HG03045 (cell line): ENCODE results near the gene ANXA10.
"Not testable (repeated sequence)": the region's sequence is repeated elsewhere in the genome, so short reads cannot be mapped to it uniquely, and the experiment has no call there.

Experiments used
- ATAC-seq: cut with Tn5 transposase; IDR thresholded peaks from one replicate; pipeline ENCODE4 v1.9.1; 2021; ENCODE audit warnings: mild to moderate bottlenecking, moderate library complexity; ENCODE audit not compliant: unreplicated experiment

The ANXA10 gene

GRCh38 chr4:168153596-168154440 lies 61.5 kb downstream of the ANXA10 start:
- ATAC-seq = peak; percentile 76

- no peak for ATAC-seq
Measured at GRCh38 chr4:168154546-168155277, 62.4 kb downstream of the ANXA10 start.

DNA sequence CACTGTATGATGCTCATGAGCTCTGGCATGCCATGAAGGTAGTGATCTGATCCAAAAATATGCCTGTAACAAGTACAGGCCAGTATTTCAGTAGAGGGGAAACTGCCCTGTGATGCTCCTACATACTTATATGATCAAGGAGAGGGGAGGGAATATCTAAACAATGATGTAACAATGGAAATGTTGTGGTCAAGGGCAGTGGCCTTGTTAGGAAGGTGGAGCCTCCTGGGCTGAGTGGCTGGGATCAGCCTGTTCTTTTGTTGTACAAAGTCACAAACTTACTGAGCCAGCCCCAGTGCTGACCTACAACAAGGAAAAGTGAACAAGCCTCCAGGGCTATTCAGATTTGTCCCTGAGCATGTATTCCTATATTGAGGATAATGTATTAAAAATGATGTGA lies 70.3 kb downstream of the ANXA10 start:
- ATAC-seq = no peak

GRCh38 chr4:168163106-168163505 lies 70.8 kb downstream of the ANXA10 start:
- no peak for ATAC-seq

GRCh38 chr4:168164045-168164444 lies 71.7 kb downstream of the ANXA10 start:
- ATAC-seq = no peak

DNA sequence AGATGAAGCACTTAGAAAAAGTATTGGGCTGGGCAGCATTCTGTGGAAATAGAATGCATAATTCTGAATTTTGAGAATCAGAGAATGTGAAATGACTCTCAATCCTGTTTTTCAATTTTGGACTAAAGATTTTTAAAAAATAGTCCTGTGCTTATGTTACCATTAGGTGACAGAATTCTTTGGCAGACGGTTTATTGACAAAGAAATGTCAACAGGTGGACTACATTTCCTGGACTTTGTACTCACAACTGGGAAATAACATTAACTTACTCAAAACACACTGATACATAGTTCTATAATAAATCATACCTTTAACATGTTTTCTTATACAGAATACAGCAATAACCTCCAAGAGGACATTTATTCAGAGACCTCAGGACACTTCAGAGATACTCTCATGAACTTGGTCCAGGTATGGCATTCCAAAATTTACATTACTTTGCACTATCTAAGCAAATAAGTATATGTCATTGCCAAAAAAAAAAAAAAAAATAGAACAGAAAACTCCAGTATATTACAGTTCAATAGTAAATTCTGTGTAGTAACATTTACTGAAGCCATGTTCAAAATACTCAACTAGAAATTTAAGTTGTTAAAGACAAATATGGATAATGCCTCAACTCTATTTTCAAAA lies 72.7 kb downstream of the ANXA10 start:
- no peak for ATAC-seq

GRCh38 chr4:168167714-168168284 lies 75.5 kb downstream of the ANXA10 start:
- ATAC-seq = no peak

GRCh38 chr4:168174308-168174707 lies 82.0 kb downstream of the ANXA10 start:
- no peak for ATAC-seq

GRCh38 chr4:168177546-168178149 lies 85.3 kb downstream of the ANXA10 start:
- ATAC-seq = no peak

GRCh38 chr4:168183717-168184571 lies 91.6 kb downstream of the ANXA10 start:
- ATAC-seq = no peak

- ATAC-seq = no peak
Measured at GRCh38 chr4:168188754-168189153, 96.4 kb downstream of the ANXA10 start.

DNA sequence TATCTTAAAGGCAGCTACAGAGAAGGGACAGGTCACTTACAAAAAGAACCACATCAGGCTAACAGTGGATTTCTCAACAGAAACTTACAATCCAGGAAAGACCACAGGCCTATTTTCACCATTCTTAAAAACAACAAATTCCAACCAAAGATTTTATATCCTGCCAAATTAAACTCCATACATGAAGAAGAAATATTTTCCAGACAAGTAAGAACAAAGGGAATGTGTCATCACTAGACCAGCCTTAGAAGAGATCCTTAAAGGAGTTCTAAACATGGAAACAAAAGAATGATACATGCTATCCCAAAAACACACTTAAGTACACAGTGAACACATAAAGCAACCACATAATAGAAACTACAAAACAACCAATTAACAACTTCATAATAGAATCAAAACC lies 105.6 kb downstream of the ANXA10 start:
- no peak for ATAC-seq

DNA sequence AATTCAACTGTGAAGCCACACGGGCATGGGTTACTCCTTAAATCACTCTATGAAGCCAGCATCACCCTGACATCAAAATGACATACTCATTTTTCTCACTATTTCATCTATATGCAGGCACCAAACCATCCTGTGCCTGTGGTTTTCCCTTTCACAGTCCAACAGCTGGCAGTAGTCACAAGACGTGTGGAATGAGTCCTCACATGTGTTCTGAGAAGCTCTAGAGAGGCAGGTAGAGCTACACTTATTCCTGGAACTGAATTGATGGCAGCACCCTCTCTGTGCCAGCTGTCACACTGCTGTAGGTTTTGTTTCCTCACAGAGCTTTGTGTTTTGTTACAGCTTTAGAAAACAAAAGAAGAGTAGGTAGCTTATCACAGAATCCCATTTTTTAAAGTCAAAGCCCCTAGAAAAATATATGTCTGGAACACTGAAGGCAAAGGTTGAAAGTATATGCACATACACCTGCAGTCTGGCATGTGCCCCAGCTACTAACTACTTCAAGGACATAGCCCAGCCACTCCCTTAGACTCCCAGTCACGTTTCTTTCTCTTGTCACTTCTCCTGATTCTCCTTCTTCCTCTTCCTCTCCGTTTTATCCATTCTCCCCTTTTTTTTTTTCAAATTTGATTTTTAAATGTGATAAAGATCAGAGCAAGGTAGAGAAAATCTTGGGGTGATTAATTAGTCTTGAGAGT lies 107.1 kb downstream of the ANXA10 start:
- ATAC-seq = no peak

- ATAC-seq = no peak
Measured at GRCh38 chr4:168200685-168201084, 108.3 kb downstream of the ANXA10 start.

GRCh38 chr4:168203233-168203911 lies 111.0 kb downstream of the ANXA10 start:
- ATAC-seq = no peak

- ATAC-seq = no peak
Measured at GRCh38 chr4:168208957-168209614, 116.7 kb downstream of the ANXA10 start.

DNA sequence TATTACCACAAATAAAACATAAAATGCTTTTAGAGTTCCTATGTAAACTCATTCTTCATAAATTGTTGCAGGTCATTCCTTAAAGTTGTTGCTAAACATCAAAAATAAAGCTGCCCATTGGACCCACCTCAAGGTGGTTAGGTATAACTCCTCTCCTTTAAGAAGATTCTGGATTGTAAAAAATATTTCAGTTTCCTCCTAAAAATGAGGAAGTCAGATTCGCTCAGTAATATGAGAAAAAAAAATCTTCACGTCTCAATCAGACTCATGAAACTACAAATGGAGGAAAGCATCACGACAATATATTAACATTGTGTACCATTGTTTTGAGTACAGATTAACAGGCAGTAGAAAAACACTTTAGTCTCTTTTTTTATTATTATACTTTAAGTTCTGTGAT lies 120.3 kb downstream of the ANXA10 start:
- ATAC-seq = no peak

GRCh38 chr4:168213511-168213910 lies 121.2 kb downstream of the ANXA10 start:
- not testable (repeated sequence) for ATAC-seq
